Activated naive CD4-positive, alpha-beta T cell treated with Interleukin-2 at 50 U/mL for 16 hours (primary cell): Measurements from ENCODE around the gene IL36B.
"Not testable (repeated sequence)": the region's sequence is repeated elsewhere in the genome, so short reads cannot be mapped to it uniquely, and the experiment has no call there.

Source experiments
- DNase-seq: peaks from one replicate; pipeline ENCODE4 v3.0.0-alpha.2; 2020

IL36B gene

DNA sequence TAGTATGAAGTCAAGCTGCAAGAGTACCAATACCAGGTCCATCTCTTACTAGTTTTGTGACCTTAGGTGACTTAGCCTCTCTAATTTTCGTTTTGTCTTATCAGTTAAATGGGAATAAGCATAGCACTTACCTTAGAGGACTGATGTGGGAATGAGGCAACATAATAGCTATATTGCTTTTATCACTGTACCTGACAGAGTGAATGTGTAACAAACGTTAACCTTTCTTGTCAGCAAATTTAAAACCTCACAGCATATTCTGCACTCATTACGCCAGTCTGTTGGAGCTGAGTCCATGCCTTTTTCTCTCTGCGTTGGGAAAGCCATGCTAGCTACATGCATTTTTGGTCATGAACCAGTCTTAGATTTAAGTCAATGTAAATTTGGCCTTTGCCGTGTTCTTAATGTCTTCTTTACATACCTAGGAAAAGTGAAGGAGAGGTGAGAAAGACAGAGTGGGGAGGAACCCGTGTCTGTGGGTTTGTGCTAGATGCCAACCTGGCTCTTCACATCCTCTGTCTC lies at the start of gene IL36B:
Gene IL36B, minus strand, starts transcription at position 472 of the 522 bp plus-strand sequence.
- no peak for DNase-seq

DNA sequence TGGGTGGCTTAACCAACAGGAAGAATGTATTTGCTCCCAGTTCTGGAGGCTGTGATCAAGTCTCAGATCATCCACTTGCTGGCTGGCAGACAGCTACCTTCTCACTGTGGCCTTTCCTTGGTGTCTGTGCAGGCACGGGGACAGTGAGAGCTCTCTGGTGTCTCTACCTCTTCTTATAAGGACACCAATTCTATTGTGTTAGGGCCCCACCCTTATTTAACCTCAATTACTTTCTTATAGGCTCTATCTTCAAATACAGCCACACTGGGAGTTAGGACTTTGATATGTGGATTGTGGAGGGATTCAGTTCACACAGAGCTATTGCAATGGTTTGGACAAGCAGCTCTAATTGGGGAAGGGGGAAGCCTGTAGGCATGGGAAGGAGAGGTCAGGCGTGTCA lies 49.5 kb upstream of the IL36B start:
- no peak for DNase-seq

DNA sequence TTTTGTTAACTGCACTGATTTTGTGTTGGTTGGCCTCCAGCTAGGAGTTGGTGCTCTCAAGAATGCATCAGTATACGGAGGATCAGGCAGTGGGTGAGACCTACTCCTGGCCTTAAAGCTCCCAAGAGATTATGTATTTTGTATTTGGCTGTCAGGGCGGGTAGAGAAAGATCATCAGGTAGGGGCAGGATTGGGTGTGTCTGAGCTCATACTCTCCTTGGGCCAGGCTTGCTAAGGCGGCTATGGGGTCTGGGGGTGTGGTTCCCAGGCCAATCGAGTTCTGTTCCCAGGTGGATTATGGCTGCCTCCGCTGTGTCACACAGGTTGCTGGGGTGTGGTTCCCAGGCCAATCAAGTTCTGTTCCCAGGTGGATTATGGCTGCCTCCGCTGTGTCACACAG lies 45.9 kb upstream of the IL36B start:
- no peak for DNase-seq

DNA sequence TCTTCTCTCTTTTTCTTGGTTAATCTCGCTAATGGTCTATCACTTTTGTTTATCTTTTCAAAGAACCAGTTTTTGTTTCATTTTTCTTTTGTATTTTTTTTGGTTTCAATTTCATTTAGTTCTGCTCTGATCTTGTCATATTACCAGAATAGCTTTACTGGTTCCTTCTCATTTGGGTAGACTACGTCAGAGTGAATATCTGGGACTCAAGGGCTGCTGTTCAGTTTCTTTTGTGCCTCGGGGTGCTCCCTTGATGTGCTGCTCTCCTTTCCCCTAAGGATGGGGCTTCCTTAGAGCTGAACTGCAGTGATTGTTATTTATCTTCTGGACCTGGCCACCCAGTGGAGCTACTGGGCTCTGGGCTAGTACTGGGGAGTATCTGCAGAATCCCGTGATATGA lies 45.4 kb upstream of the IL36B start:
- DNase-seq: peak; percentile 5

DNA sequence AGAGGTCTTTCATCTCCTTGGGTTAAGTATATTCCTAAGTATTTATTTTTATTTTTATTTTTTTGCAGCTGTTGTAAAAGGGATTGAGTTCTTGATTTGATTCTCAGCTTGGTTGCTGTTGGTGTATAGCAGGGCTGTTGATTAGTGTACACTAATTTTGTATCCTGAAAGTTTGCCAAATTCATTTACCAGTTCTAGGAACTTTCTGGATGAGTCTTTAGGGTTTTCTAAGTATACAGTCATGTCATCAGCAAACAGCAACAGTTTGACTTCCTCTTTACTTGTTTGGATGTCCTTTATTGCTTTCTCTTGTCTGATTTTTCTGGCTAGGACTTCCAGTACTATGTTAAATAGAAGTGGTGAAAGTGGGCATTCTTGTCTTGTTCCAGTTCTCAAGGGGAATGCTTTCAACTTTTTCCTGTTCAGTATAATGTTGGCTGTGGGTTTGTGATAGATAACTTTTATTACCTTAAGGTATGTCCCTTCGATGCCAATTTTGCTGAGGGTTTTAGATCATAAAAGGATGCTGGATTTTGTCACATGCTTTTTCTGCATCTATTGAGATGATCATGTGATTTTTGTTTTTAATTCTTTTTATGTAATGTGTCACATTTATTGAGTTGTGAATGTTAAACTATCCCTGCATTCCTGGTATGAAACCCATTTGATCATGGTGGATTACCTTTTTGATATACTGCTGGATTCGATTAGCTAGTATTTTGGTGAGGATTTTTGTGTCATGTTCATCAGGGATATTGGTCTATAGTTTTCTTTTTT lies 44.4 kb upstream of the IL36B start:
- DNase-seq: not testable (repeated sequence)

DNA sequence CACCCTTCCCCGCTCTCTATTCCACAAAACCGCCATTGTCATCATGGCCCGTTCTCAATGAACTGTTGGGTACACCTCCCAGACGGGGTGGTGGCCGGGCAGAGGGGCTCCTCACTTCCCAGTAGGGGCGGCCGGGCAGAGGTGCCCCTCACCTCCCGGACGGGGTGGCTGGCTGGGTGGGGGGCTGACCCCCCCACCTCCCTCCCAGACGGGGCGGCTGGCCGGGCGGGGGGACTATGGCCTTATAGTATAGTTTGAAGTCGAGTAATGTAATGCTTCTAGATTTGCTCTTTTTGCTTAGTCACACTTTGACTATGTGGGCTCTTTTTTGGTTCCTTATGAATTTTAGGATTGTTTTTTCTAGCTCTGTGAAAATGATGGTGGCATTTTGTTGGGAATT lies 43.6 kb upstream of the IL36B start:
- DNase-seq: not testable (repeated sequence)

DNA sequence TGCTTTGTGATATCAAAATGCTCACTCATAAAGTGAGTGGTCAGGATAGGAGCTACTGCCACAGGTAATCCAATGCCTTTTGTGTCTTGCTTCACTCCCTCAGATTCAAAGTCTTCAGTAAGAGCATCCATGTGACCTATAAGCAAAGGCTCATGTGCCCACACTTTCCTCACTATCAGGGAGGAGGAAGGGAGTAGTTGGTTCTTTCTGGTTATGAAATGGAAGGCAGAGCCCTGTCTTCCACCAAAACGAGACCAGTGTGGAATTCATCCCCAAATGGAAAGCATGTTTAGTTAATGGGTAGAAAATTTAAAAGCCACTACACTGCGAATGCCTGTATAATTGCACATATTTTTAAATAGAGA lies 40.9 kb upstream of the IL36B start:
- DNase-seq: no peak

DNA sequence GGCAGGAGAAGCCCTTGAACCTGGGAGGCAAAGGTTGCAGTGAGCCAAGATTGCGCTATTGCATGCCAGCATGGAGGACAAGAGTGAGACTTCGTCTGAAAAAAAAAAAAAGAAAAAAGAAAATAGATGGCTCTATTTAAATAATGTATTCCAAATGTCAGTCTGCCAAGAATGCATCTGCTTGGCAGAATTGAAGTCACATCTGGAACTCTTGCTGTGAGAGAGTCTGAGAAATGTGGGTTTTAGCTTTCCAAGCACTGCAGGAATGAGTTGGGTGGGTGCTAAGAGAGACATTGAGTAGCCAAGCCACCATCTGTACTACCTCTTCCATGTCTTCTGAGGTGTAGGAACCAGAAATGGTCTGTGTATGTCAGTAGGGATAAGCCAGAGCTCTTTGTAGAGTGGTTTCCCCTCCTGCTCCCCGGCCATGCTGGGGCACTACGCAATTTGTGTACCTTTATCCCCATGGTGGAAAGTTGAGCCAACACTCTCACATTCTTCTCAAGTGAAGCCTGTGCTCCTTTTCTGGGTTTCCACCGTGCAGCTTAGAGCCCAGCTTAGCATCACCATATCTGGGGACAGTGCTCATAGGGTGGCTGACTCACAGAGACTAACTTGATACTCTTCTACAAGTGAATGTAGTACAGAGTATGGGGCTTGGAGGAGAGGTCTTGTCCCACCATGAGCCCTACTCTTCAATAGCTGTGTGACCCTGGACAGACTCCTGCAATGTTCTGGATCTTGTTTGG lies 40.4 kb upstream of the IL36B start:
- DNase-seq: no peak

DNA sequence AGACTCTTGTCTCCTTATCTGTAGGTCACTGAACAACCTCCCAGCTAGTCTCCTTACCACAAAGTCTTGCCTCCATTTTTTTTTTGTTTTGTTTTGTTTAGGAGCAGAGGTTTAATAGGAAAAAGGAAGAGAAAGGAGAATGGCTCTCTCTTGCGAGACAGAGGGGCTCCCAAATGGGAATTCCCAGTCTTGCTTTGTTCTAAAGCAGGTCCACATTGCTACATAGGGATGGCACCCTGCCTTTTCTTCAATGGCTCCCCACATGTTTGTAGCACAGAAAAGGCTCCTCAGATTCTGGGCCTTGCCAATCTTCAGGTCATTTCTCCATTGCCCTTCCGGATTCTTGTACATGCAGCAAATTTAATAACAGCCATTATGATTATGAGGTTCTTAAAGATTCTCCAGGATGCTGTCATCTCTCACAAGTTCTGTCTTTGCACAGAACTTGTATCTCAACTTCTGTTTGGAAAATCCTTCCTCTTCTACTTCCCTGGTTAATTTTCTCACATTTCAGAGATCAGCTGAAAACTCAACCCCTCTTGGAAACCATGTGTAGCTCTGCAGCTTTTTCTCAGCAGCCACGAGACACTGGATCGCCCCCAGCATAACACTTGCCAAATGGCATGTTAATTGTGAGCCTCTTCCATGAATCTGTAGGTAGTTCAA lies 38.7 kb upstream of the IL36B start:
- no peak for DNase-seq

DNA sequence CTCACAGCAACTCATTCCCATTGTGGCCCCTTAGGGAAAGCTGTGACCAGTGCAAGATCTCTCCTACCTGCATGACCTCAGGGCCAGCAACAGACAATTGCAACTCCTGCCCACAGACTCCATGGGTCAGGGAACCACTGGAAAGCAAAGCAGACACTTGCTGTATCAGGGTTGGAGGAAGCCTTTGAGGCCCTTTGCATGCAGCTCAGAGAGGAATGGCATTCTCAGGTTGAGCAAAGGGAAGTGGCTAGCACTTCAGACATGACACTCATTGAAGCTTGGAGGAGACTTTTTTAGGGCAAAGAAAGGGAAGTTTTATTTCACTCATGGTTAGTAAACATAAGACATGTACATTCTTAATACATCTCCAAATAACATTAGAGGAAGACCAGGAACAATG lies 37.2 kb upstream of the IL36B start:
- no peak for DNase-seq

DNA sequence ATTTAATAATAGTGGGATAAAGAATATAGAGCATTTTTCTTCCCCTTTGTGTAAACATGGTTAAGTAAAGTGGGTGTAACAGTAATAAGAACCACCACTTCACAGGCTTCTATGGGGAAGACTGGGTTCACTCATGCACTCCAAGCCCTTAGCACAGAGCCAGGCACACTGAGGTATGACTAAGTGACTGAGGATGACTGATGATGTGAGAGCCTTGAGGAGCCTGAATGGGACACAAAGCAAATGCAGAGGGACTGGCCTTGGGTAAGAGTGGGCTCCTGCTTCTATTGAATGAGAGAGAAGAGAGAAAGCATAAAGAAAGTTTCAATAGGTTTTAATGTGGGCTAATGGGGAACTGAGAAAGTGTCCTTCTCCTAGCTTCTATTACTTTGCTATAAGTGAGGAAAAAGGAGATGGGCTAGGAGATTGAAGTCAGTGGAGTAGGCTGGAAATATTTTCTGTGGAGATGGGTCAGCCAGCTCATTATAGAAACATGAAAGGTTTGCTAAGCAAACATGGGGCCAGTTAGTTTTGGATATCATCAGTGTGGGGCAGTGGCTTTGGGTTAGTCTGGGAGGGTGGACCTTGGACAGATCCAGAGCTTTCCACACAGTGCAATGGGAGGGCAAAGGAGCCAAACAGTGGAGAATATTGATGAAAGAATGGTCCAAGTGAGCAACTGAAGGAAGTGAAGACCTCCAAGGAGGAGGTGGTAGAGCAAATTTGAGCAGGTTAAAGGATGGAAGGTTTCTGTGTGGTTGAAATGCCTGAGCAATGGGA lies 35.7 kb upstream of the IL36B start:
- no peak for DNase-seq

DNA sequence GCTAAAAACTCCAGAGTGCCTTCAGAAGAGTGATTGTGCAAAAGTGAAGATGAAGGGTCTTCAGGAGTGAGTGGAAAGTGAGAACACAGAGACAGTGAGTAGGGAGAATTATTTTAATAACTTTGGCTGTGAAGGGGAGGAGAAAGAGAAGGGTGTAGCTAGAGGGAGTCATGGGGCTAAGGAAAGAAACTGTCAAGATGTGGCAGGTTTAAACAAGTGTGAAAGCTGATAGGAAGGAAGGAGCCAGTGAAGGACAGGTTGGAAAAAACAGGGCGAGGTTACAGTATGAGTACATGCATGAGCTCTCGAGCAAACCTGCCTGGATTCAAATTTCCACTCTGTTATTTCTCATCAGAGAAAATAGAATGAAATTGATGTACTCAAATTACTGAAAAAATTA lies 32.9 kb upstream of the IL36B start:
- no peak for DNase-seq

DNA sequence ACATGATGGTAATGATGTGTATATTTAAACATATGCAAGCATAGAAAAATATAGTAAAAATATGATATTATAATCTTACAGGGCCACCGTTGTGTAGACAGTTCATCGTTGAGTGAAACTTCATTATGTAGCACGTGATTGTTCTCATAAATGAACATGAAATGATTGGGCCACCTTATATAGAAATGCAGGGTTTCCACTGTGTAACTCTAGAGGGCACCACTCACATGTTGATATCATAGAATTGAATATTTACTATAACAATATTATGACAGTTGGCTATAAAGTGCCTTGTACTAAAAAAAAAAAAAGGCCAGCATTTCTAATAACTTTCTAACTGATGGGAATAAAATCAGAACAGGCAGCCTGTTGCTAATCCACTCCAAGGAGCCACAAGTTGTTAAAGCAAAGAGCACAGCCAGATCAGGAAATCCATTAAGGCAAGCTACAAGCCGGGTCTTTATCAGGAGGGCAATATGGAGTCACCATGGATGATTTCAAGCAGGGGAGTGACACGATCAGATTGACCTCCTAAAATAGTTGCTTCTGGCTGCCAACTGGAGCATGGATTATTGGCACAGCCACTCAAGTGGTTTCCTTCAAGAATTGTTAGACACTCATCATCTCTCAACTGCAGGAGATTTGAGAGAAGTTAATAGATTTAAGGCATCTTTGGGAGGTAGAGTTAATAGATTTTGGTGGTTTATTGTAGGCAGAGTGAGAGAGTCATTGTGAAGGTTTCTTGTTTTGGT lies 31.8 kb upstream of the IL36B start:
- DNase-seq: no peak

DNA sequence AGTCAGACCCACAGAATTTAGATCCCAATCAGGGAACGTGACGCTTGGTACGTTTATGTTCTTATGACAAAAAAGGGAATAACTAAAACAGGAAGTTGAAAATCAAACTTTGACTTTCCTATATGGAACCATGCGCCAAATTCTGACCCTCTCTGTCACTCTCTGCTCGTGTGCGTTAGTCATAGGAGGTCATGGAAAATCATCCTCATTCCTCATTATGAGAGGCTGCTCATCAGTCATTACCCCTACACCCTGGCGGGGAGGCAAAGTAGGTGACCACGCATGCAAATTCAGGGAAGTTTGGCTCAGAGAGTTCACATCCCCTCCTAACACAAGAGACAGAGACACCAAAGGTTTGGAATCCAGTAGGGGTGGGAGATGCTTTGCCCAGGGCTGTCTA lies 30.6 kb upstream of the IL36B start:
- no peak for DNase-seq

DNA sequence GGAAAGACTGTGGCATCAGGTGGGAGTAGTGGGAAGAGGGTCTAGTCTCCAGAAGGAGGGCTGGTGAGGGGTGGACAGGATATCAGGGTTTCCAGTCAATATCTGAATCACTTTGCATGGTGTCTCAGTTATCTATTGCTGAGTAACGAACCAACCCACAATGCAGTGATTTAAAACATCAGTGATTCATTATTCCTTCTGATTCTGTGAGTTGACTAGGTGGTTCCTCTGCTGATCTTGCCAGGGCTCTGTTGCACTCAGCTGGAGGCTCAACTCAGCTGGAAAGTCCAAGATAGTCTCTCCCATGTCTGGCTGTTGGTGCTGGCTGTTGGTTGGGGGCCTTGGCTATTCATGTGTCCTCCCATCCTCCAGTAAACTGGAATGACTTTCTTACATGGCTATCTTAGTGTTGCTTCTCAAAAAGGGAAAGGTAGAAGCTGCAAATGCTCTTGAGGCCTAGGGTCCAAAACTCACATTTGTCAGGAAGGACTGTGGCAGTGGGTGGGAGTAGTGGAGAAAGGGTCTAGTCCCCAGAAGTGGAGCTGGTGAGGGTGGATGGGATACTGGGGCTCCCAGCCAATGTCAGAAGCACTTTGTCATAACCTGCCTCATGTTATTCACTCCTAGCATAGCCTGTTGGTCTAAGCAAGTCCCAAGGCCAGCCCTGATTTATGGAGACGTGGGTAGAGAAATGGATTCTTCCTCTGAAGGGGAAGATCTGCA lies 29.0 kb upstream of the IL36B start:
- DNase-seq: no peak

DNA sequence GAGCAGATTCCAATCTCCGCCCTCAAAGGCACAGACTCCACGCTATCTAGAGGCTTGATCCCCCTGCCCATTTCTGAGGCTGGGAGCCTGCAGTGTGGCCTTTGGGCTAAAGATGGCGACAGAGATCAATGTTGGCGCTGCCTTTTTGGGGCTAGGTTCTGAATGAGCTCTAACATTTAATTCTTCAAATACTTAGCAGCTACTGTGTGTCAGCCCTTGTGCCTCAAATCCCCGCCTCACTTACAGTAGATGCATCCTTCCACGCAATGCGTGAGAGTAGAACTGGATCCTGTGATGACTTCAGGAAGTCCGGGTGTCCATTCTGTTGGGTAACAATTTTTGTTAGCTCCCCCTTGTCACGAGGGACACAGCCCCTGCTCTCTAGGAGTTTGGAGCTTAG lies 27.5 kb upstream of the IL36B start:
- DNase-seq: peak; percentile 52

DNA sequence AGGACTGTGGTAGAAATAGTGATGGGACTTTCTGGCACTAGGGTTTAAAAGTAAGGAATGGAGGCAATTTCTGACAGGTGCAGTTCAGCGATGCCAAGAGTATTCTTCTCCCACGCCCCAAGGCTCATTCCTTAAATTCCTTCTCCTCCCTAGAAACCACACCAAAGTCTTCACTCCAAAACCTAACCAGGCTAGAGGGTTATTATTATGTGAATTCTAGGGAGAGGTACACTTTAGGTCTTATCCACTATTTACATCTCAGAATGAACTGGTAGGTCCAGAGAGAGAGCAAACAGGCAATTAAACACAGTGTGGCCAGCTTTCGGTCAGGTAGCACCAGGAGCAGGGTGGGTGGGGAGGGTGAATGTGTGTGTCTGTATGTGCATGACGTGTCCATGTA lies 26.5 kb upstream of the IL36B start:
- DNase-seq: no peak

DNA sequence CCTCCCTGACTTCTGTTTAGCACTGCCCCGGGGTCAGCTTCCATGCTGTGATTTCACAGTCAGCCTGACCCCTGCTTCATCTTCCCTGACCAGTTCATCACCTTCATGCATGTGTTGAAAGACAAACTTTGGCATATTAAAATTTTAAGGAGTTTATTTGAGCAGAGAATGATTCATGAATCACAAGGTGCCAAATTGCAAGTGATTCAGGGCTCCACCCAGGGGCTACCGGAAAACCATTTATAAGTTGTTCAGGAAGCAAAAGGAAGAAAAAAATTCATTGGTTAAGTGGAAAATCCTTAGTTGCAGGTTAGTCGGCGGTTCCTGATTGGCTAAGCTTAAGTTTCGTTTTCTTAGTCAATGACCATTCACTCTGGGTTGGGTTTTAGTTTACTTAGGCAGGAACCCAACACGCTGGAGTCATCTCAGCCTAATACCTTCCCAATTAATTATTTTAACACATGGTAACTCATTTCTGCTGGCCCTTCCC lies 25.7 kb upstream of the IL36B start:
- no peak for DNase-seq

DNA sequence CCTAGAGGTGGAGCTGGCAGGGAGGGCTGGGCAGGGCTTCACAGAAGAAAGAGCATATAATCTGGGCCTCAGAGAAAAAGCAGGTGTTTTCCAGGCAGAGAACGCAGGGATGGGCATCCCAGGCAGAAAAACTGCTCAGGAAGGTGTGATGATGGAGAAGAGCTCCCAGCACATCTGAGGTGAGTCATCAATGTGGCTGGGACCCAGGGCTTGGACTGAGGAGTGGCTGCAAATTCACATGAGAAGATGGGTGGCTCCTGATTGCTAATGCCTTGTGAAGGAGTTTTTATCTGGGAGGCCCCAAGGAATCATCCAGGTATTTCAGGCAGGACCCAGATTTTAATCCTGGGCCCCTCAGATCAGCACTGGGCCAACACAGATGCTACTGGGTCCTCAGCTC lies 25.3 kb upstream of the IL36B start:
- no peak for DNase-seq

DNA sequence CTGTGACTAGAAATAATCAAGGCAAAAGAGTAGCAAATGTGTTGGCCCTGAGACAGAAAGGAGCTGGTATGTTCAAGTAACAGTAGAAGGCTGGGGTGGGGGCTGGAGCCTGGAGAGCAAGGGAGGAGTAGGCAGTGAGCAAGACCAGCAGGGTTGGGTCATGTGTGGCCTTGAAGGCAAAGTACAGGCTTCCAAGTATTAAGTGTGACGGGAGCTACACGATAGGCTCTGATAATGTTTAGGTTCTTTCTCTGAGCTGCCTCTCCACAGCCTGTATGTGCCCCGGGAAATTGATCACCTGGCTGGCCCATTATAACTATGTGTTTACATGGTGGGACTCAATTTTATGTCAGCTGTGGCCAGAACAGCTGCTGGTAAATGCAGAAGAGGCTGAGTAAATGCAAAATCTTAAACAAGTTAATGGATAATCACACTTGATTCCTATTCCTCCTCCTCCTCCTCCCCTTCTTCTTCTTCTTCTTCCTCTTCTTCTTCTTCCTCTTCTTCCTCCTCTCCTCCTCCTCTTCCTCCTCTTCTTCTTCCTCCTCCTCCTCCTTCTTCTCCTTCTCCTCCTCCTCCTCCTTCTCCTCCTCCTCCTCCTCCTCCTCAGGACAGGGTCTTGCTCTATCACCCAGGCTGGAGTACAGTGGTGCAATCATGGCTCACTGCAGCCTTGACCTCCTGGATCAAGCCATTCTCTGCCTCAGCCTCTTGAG lies 24.4 kb upstream of the IL36B start:
- no peak for DNase-seq

DNA sequence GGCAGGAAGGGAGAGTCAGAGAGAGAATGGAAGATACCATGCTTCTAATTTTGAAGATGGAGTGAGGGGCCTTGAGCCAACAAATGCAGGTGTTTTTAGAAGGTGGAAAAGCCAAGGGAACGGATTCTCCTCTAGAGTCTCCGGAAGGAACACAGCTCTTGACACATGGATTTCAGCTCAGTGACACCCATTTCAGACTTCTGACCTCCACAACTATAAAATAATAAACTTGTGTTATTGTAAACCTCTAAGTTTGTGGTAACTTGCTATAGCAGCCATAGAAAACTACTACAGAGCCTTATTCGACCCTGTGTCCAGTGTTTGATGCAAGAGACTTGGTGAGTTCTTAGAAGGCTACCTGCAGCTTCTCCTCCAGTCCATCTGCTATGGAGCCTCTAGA lies 22.9 kb upstream of the IL36B start:
- DNase-seq: no peak
